Neuronal stem cell (in vitro differentiated cells): ENCODE measurements around the gene ITGA11.

Experiments used
- DNase-seq: peaks from one replicate; pipeline ENCODE4 v3.0.0-alpha.2; 2013; ENCODE audit warnings: low spot score
- H2AFZ ChIP-seq: one replicate; pipeline ENCODE4 v1.6.1; 2013; ENCODE audit warnings: mild to moderate bottlenecking, low read length, inconsistent platforms
- H2AK5ac ChIP-seq: 2 replicates; pipeline ENCODE4 v1.6.1; 2013; ENCODE audit warnings: low read depth, mild to moderate bottlenecking, inconsistent platforms, low read length, moderate library complexity, mixed read lengths
- H2BK120ac ChIP-seq: 2 replicates; pipeline ENCODE4 v1.6.1; 2013; ENCODE audit warnings: low read depth, mild to moderate bottlenecking, inconsistent platforms, low read length, moderate library complexity, mixed read lengths
- H2BK12ac ChIP-seq: one replicate; pipeline ENCODE4 v1.6.1; 2013; ENCODE audit warnings: low read length, inconsistent platforms
- H2BK15ac ChIP-seq: 2 replicates; pipeline ENCODE4 v1.6.1; 2013; ENCODE audit warnings: mild to moderate bottlenecking, low read length, inconsistent platforms, mixed read lengths
- H2BK5ac ChIP-seq: one replicate; pipeline ENCODE4 v1.6.1; 2013; ENCODE audit warnings: inconsistent platforms, mild to moderate bottlenecking, low read length, moderate library complexity
- H3K14ac ChIP-seq: one replicate; pipeline ENCODE4 v1.6.1; 2013; ENCODE audit warnings: low read length, inconsistent platforms
- H3K18ac ChIP-seq: 2 replicates; pipeline ENCODE4 v1.6.1; 2013; ENCODE audit warnings: low read length, inconsistent platforms
- H3K23ac ChIP-seq: 2 replicates; pipeline ENCODE4 v1.6.1; 2013; ENCODE audit warnings: low read depth, mild to moderate bottlenecking, mixed read lengths, low read length, inconsistent platforms; ENCODE audit not compliant: poor library complexity
- H3K27ac ChIP-seq: replicated peaks from 3 replicates; pipeline ENCODE4 v1.5.1; 2013; ENCODE audit warnings: low read length, inconsistent platforms
- H3K27me3 ChIP-seq, 3 experiments: 2 replicates each; pipeline ENCODE4 v1.6.1; 2013; ENCODE audit warnings: low read length in 3 of 3, mild to moderate bottlenecking in 2 of 3, inconsistent platforms in 1 of 3, low read depth in 1 of 3, mixed read lengths in 1 of 3, moderate library complexity in 1 of 3; ENCODE audit not compliant: control insufficient read depth in 3 of 3, insufficient read depth in 3 of 3
- H3K36me3 ChIP-seq, 2 donors: replicated peaks in 1 of 2; 2 replicates each; pipeline ENCODE4 v1.6.1; 2013; ENCODE audit warnings: low read length in 2 of 2; ENCODE audit not compliant: control insufficient read depth in 2 of 2, insufficient read depth in 2 of 2
- H3K4ac ChIP-seq: 2 replicates; pipeline ENCODE4 v1.6.1; 2013; ENCODE audit warnings: inconsistent platforms, mild to moderate bottlenecking, low read length, moderate library complexity
- H3K4me1 ChIP-seq, 2 donors: 1 replicate in 1 of 2; 2 replicates in 1 of 2; pipeline ENCODE4 v1.6.1; 2013; ENCODE audit warnings: low read length in 2 of 2, low read depth in 1 of 2; ENCODE audit not compliant: control insufficient read depth in 2 of 2, insufficient read depth in 1 of 2
- H3K4me2 ChIP-seq: one replicate; pipeline ENCODE4 v1.6.1; 2013; ENCODE audit warnings: mild to moderate bottlenecking, low read length, inconsistent platforms; ENCODE audit not compliant: insufficient read depth, poor library complexity, severe bottlenecking
- H3K4me3 ChIP-seq, 2 donors: 2 replicates each; pipeline ENCODE4 v1.5.1; 2013; ENCODE audit warnings: low read length in 2 of 2, mild to moderate bottlenecking in 2 of 2, inconsistent platforms in 1 of 2, moderate library complexity in 1 of 2
- H3K79me1 ChIP-seq: one replicate; pipeline ENCODE4 v1.6.1; 2013; ENCODE audit warnings: low read depth, mild to moderate bottlenecking, inconsistent platforms, low read length, moderate library complexity
- H3K9ac ChIP-seq: one replicate; pipeline ENCODE4 v1.6.1; 2013; ENCODE audit warnings: mild to moderate bottlenecking, low read depth, low read length, inconsistent platforms; ENCODE audit not compliant: poor library complexity
- H3K9me3 ChIP-seq, 2 donors: replicated peaks in 1 of 2; 2 replicates each; pipeline versions ENCODE3 to v1.6.1; 2013; ENCODE audit warnings: low read length in 2 of 2, mild to moderate bottlenecking in 2 of 2, inconsistent platforms in 1 of 2, low read depth in 1 of 2, mixed read lengths in 1 of 2, moderate library complexity in 1 of 2; ENCODE audit not compliant: control insufficient read depth in 2 of 2, insufficient read depth in 1 of 2
- H4K8ac ChIP-seq: one replicate; pipeline ENCODE4 v1.6.1; 2013; ENCODE audit warnings: low read depth, mild to moderate bottlenecking, inconsistent platforms, low read length, moderate library complexity
- H4K91ac ChIP-seq: one replicate; pipeline ENCODE4 v1.6.1; 2013; ENCODE audit warnings: low read length, low read depth, mild to moderate bottlenecking, inconsistent platforms; ENCODE audit not compliant: poor library complexity
- WGBS, 2 donors: extraction: QIAGEN DNeasy Blood & Tissue Kit; methylation state at CpG; one replicate each; pipeline ENCODE4 v1.1.7; 2013; ENCODE audit warnings: missing lambda C conversion rate in 2 of 2, mixed read lengths in 1 of 2; ENCODE audit not compliant: insufficient read length in 2 of 2, insufficient replicate concordance in 1 of 2; ENCODE audit errors: extremely low coverage in 2 of 2; 5-methylcytosine and 5-hydroxymethylcytosine counted together

Gene ITGA11

DNA sequence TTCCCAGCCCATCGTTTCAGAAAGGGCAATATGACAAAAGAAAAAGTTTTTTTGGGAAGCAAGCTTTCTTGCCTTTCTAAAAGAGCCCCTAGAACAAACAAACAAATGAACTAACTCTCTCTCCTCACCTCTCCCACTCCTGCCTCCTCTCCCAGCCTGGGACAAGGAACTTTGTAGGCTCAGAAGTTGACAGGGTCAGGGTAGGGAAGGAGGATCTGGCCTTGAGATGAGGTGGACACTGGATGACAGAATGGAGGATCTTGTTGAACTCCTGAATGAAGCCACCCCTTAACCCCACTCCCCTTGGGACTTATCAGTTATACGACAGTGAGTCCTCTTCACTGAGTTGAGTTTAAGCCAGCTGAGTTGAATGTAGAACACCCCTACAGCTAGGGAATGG lies 1.6 kb upstream of the ITGA11 start:
- Histone ChIP-seq H2BK12ac (no peak overlapping the region), H3K4me3 (no peak overlapping the region), H3K18ac (no peak overlapping the region), H3K14ac (no peak overlapping the region), H3K79me1 (no peaks in the 10 kb centered on the region), H2AK5ac (no peak overlapping the region), H3K9ac (no peak overlapping the region), H4K91ac (no peak overlapping the region), H4K8ac (no peak overlapping the region), H2AFZ (no peak overlapping the region), H3K27ac (no peak overlapping the region), H3K27me3 (peaks cover 7 to 95% (median 47%) of the 10 kb centered on the region in 3 experiments), H3K4ac (no peak overlapping the region), H3K4me2 (no peak overlapping the region), H3K23ac (peak overlapping the region; percentile 37), H3K4me1 (peaks cover 3 to 8% of the 10 kb centered on the region in 2 donors), H3K36me3 (no peaks in the 10 kb centered on the region), H3K9me3 (no peaks in the 10 kb centered on the region), H2BK15ac (no peak overlapping the region), H2BK5ac (no peak overlapping the region), H2BK120ac (no peak overlapping the region)
- no peak for DNase-seq
- no CpG with 5 or more reads among the region's 2 CpGs for WGBS, 2 donors

DNA sequence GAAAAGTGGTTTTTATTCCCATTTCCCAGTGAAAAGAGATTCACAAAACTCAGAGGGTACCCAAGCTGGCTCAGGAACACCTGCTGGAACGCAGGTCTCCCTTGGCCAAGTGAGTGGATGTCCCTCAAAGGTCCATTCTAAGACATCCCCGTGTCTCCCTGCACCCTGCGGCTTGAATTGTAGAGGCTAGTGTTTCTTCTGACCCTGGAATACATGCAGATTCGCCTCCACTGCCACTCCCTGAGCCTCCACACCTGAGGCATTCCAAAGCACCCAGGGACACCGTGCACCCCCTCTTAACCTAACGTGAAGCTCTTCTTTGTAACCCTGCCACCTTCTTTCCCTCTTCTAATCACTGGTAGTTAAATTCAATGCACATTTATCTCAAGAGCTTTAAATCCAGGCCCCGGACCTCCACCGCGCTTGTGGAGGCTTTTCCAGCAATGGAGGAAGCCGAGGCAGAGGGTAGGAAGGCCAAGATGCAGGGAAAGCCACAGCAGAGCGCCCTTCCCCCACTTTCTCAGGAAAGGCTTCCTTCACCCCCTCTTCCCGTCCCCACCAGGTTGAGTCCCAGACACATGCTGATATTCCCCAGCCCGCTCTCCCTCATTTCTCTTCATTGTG lies 590 bp upstream of the ITGA11 start:
- Histone ChIP-seq H3K4me3 (no peak overlapping the region), H3K18ac (no peak overlapping the region), H3K4me1 (peaks cover 3 to 8% of the 10 kb centered on the region in 2 donors), H3K9ac (peak overlapping the region; percentile 38), H2BK12ac (no peak overlapping the region), H2BK5ac (no peak overlapping the region), H2BK120ac (no peak overlapping the region), H3K4me2 (peak overlapping the region; percentile 94), H3K36me3 (no peaks in the 10 kb centered on the region), H3K9me3 (no peaks in the 10 kb centered on the region), H3K27me3 (peaks cover 7 to 95% (median 49%) of the 10 kb centered on the region in 3 experiments), H3K23ac (no peak overlapping the region), H4K8ac (no peak overlapping the region), H3K14ac (no peak overlapping the region), H2BK15ac (peak overlapping the region; percentile 2), H3K27ac (no peak overlapping the region), H3K79me1 (no peaks in the 10 kb centered on the region), H4K91ac (no peak overlapping the region), H3K4ac (no peak overlapping the region), H2AFZ (peak overlapping the region; percentile 86), H2AK5ac (no peak overlapping the region)
- WGBS, 2 donors, result no CpG with 5 or more reads among the region's 13 CpGs
- DNase-seq, result no peak

DNA sequence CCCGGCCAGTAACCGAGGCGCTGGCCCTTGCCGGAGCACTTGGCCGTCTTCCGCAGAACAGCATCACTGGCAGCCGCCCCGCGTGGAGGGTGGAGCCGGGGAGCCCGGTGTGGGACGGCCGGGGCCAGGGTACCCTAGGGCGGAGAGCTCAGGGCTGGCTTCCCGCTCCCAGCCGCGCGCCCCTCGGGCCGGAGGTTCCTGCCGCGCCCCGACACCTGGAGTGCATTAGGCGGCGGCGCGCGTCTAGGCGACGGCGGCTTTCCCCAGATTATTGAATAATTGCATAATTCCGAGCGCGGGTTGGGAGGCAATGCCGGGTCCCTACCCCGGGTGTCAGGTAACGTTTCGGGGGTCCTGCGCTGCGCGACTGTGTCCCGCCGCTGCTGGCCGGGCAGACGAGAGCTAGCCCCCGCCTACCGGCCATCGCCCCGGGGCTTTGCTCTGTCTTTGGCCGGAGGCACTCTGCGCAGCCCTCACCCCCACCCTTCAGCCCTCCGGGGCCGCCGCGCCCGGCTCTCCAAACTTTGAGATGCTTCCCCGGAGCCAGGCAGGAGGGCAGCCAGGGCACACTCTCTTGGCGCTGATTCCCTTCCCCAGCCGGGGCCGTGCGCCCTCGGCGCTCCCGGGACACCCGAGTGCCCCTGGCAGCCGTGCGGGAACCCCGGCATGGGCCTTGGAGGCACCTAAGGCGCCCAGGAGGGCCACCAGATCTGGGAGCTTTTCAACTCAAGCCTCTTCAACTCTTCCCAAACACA lies 749 bp downstream of the ITGA11 start:
- peak; percentile 31 for DNase-seq
- Histone ChIP-seq H4K91ac (no peak overlapping the region), H3K4me3 (peak overlapping the region in 1 of 2 donors; percentile 74), H3K4me2 (peak overlapping the region; percentile 94), H2BK120ac (no peak overlapping the region), H3K14ac (no peak overlapping the region), H2AFZ (peak overlapping the region; percentile 86), H2BK12ac (no peak overlapping the region), H3K79me1 (no peaks in the 10 kb centered on the region), H2BK15ac (peak overlapping the region; percentile 17), H3K27ac (no peak overlapping the region), H2BK5ac (no peak overlapping the region), H3K9me3 (no peaks in the 10 kb centered on the region), H3K36me3 (no peaks in the 10 kb centered on the region), H3K27me3 (peaks cover 7 to 95% (median 49%) of the 10 kb centered on the region in 3 experiments), H3K18ac (peak overlapping the region; percentile 78), H2AK5ac (peak overlapping the region; percentile 35), H3K23ac (peak overlapping the region; percentile 52), H4K8ac (no peak overlapping the region), H3K4me1 (peaks cover 3 to 8% of the 10 kb centered on the region in 2 donors), H3K9ac (peak overlapping the region; percentile 26), H3K4ac (no peak overlapping the region)
- WGBS, 2 donors, result no CpG with 5 or more reads among the region's 69 CpGs

DNA sequence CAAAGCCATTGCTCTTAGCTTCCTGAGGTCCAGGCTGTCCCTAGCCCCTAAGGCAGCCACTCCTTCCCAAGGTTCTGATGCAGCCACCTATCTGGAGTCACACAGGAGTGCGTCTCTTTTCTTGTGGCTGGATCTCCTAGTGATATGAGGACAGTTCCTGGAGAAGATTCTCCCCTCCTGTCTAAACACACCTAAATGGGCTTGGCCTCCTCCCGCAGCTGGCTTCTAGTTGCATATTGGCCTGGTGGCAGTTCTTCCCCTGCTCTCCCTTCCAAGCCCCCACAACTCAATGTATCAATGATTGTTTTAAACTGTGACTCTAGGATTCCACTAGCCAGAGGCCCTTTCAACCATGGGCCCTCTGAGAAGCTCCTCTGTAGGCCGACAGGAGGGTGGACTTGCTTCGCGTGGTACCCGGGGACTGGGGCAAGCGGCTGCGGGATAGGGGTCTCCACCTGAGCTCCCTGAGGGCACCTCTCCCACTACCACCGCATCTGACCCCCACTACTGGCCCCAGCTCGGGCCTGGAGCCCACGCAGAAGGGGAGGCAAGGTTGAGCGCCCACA lies 1.4 kb downstream of the ITGA11 start:
- Histone ChIP-seq H2BK5ac (no peak overlapping the region), H2BK15ac (no peak overlapping the region), H4K91ac (no peak overlapping the region), H3K9me3 (no peaks in the 10 kb centered on the region), H3K27me3 (peaks cover 7 to 95% (median 49%) of the 10 kb centered on the region in 3 experiments), H3K14ac (no peak overlapping the region), H3K4me3 (no peak overlapping the region), H3K9ac (no peak overlapping the region), H2AFZ (peak overlapping the region; percentile 86), H3K4me2 (peak overlapping the region; percentile 94), H3K79me1 (no peaks in the 10 kb centered on the region), H3K27ac (no peak overlapping the region), H3K4me1 (peaks cover 3 to 8% of the 10 kb centered on the region in 2 donors), H2AK5ac (peak overlapping the region; percentile 35), H2BK120ac (no peak overlapping the region), H4K8ac (no peak overlapping the region), H2BK12ac (no peak overlapping the region), H3K4ac (no peak overlapping the region), H3K18ac (peak overlapping the region; percentile 39), H3K36me3 (no peaks in the 10 kb centered on the region), H3K23ac (no peak overlapping the region)
- WGBS, 2 donors, result no CpG with 5 or more reads among the region's 12 CpGs
- no peak for DNase-seq
